ENCODE measurements around the gene STAT3.

STAT3 gene

GRCh38 chr17:42289611-42290181 lies 98.5 kb downstream of the STAT3 start:
- DNase-seq = no peak

- DNase-seq = peak; percentile 43 to 68
Observed at GRCh38 chr17:42288803-42289610, 99.2 kb downstream of the STAT3 start.

- peak; percentile 84 for DNase-seq
Observed at GRCh38 chr17:42287977-42288802, 100.1 kb downstream of the STAT3 start, which contains the start of gene STAT5A. Gene STAT5A, plus strand, starts transcription at chr17:42288498. Its CDS starts 914 bp downstream, at chr17:42289412.

DNA sequence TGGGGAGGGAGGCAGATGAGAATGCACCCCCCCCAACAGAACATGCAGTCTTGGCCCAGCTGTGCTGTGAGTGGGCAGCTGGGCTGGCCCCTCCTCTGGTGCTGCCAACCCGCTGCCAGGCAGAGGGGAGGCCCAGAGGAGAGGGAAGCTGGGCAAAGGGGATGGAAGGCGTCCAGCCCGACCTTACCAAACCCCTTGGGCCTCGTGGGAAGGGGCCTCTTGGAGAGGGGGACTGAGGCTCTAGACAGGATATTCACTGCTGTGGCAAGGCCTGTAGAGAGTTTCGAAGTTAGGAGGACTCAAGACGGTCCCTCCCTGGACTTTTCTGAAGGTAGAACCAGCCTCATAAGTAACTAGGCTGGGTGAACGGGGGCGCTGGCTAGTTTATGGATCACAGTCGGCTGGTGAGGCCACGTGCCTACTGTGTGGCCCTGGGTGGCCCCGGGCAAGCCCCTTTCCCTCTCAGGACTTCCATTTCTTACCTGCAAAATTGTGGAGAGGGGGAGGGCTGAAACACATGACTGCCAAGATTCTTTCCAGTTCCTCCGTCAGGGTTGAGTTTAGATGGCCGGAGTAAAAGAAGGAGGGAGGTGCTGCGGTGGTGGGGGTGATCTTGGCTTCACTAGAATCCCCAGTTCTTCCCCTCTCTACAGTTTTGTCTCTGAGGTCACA lies 100.8 kb downstream of the STAT3 start:
- peak; percentile 47 to 48 for DNase-seq

DNA sequence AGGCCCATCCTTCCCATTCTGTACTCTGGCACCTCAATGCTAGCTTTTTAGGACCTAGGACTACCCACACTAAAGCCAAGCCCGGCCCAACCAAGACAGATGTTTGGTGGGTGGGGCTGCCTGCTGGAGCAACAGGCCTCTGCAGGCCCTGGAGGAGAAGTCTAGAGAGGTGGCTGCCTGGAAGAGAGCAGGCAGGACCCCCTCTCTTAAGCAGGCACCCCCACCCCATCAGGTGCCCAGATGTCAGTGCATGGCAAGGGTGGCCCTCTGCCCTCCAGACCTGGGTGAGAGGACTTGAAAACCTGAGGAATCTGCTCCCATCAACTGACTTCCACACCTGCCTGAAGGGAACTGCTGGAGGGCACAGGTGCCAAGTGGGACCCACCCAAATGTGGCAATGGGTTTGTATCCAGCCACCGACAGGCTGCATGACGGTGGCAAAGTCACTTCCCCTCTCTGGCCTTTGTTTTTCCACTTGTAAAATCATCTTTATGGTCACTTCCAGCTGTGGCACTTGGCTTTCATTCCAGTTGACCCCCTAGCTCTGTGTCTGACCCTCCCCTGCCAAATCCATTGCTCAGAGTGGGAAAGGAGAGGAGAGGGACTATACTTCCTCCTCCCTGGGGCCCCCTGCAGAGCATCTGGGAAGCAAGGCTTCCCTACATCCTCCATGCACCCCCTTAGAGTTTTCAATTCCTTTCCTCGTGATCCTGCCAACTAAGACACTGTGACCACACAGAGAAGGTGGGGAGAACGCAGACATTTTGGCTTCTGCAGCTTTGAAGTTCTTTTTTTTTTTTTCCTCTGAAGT lies 101.6 kb downstream of the STAT3 start:
- DNase-seq = no peak

DNA sequence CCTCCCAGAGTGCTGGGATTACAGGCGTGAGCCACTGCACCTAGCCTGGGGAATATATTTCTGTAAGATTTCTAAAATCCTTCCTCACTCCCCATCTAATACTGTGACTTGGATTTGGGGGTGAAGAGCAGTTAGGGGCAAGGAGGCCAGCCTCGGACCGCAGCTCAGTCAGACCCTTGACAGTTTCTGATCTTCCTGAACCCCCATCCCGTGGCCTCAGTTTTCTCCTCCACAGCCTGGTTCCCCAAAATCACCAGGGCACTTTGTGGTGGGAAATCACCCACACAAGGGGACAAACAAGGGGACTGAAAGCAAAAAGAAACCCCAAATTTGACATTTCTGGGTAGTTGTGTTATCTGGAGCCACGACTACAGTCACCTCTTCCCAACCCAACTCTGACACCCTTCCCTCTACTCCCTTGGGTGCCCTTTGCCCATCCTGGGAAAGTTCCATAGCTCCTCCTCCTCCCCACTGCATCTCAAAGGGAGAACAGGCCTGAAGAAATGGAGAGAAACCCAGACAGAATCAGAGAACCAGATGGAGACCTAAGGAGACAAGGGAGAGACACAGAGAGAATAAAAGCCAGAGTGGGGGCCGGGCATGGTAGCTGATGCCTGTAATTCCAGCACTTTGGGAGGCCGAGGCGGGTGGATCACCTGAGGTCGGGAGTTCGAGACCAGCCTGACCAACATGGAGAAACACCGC lies 102.7 kb downstream of the STAT3 start:
- DNase-seq = no peak

DNA sequence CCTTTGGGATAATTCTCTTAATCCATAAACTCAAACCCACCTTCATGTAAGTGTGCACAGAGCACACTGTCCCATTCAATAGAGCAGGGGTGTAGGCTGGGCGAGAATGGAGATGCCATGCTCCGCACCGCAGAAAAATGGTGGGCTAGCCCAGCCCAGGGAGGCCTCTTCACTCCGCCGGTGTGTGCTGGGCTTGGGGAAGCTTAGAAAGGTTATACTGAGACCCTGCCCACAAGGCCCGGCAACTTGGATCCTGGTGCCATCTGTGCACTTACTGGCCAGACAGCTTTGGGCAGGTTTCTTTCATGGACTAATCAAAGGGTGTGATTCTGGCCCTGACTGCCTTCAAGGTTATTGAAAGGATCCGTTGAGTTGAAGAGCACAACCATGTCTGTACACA lies 103.7 kb downstream of the STAT3 start:
- DNase-seq = no peak

- DNase-seq = no peak
Observed at GRCh38 chr17:42284024-42284369, 104.2 kb downstream of the STAT3 start.

GRCh38 chr17:42283241-42284023 lies 104.8 kb downstream of the STAT3 start:
- no peak for DNase-seq

DNA sequence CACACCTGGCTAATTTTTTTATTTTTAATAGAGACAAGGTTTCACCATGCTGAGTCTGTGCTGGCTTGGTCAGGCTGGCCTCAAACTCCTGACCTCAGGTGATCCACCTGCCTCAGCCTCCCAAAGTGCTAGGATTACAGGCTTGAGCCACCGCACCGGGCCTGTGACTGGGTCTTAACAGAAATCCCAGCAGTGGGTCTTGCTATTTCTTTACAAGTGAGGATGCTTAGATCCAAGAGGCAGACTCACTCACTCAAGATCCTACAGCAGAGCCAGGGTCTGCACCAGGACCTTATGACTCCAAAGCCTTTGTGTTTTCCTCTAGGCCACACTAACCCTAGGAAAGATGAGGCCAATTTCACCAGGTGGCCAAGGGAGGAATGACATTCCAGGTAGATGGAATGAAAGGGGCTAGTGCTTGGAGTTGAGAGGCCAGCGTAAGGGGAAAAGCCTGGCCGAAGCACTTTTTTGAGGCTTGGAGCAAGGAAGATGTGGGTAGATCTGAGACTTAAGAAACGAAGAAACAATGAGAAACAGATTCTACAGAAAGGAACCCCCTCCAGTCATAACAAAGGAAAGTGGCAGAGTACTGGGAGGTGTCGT lies 105.7 kb downstream of the STAT3 start:
- no peak for DNase-seq

GRCh38 chr17:42281571-42282096 lies 106.6 kb downstream of the STAT3 start:
- DNase-seq = no peak

DNA sequence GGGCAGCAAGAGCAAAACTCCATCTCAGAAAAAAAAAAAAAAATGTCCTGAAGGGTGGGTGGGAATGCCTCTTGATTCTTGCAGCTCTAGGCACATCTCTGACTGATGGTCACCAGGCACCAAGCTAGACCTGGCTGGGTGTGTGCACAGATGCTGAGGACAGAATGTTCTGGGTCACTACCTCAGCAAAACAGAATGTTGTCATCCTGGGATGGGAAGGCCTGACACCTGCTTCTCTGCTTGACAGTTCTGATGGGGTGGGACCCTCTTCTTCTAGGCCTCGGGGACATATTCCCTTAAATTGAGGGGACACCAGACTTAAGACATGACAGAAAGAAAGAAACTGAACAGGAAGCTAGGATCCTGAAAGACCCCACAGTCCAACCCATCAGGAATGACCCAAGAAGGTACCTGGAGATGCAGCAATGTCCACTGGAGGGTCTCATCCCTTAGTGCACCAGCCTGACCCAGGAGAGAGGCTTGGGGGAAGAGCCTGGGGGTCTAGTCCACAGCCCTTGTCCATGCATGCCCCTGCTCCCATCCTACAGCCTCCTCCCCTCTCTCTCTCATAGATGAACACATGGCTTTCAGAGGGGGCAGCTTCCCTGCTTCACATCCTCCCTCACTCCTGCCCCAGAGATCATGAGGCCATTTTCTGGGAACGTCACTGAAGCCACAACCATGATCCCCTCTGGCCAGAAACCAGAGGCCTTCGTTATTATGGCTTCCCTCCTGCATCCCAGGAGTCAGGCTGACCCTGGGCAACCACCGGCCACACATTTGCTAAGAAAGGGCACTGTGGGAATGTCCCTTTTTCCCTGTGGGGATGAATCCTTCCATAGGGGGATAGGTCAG lies 108.2 kb downstream of the STAT3 start:
- DNase-seq = no peak

DNA sequence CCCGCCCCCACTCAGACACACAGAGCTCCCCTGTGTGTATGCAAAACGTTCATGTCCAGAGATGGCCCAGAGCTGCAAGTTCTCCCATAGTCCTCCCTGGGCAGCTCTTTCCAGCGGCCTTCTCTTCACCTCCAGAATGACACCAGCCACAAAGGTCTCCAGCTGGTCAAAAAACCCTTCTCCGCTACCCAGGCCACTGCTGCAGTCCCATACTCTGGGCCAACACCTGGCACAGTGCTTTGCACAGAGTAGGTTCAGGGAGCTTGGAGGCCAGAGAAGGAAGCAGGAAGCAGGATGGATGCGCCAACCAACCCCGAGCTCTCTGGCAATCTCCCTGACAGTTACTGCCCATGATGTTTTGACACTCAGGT lies 110.9 kb downstream of the STAT3 start:
- no peak for DNase-seq

DNA sequence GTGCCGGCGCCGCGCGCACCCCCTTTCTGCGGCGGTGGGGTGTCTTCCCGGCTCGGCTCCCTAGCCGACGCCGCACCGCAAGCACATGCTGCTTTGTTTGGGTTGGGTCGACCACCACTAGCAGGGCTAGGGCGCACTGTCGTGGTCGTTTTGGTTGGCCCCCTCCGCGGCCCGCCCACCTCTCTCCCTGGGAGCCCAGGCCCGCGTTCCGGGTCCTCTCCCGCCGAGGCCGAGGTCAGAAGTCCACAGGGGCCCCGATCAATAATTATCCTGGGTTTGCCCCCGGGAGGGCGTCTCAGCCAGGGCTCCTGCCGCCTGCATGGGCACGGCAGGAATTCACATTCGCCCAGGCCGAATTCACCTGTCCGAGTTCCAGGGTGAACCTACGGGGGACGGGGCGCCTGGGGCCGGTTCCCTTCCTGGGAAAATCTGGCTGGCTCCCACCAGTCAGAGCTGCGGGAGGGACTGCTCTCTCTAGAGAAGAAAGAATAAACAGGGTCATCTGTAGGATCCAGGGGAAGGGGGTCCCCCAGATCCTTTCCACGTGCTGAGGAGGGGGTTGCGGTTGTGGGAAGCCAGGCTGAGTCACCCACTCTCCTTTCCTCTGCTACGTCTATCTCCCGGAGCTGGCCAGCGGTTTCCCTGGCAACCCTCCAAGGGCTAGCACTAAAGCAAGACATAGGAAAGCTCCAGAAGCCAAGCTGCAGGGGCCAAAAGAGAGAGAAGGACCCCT lies 111.5 kb downstream of the STAT3 start:
- peak; percentile 35 to 52 for DNase-seq

DNA sequence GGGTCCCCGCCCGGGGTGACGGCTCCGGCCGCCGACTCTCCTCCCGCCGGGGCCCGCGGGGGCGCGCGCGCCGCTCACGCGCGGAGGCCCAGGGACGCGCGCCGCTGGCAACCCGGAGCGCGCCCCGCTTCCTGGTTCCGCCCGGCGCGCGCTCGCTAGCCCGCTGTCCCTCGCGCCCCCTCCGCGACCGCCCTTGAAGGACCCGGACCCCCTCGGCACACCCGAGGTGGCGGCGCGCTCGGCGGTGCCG lies 112.0 kb downstream of the STAT3 start, which contains the start of gene STAT5B:
Gene STAT5B (minus strand): TSS at position 33 of the 250 bp plus-strand sequence. CDS start 44,264 bp downstream, outside the sequence.
- peak; percentile 72 to 74 for DNase-seq

DNA sequence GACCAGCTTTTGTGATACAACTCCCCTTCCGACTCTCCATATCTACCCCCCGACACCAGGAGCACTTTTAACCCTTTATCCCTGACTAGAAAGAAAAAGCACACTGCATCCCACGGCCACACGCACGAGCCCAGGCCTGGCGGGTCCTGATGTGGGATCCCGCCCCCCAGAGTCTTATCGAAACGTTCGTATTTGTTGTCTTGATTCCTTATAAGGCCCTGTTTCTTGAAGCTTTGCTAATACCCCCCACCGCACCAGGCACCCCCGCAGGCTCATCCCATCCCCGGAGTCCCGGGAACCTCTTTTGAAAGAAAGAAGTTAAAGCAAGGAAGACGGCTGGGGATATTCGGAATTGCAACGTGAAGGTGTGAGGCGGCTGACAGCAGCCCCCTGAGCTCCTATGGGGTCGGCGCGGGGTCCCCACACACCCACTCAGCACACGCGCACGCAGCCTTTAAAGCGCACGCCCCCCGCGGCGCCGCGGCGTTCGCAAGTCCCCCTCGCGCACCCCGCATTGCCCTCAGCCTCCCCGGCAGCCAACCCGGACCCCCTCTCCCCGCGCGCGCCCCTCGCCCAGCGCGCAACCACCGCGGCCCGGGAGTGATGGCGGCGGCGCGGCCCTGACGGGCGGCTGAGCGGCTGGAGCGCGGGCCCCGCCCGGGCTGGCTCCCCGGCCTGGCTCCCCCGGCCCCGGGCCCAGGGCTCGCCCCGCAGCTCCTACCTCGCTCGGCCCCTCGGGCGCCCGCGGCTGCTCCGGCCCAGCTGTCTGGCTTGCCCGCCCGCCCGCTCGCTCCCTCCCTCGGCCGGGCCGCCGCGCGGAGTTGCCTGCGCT lies 112.5 kb downstream of the STAT3 start:
- peak; percentile 41 to 44 for DNase-seq

GRCh38 chr17:42274812-42275526 lies 113.3 kb downstream of the STAT3 start:
- DNase-seq = peak in 1 of 2 donors; percentile 19

All from CD4-positive, alpha-beta T cell treated with Interleukin-1 beta for 1 hour (primary cell).